ENCODE results near the gene RSPRY1. TPM values are rescaled to one million over a fixed set of nuclear protein-coding genes. Genes with fewer than 3 reads are reported as not detected.

Gene RSPRY1
- polyA plus RNA-seq, 3 donors, result 46.7 to 49.7 (median 49.0) TPM

- DNase-seq (ENCODE audit: low read depth in 3 of 3, low spot score in 2 of 3), result no peak
Measured at GRCh38 chr16:57216968-57217367, 30.8 kb downstream of the RSPRY1 start.

DNA sequence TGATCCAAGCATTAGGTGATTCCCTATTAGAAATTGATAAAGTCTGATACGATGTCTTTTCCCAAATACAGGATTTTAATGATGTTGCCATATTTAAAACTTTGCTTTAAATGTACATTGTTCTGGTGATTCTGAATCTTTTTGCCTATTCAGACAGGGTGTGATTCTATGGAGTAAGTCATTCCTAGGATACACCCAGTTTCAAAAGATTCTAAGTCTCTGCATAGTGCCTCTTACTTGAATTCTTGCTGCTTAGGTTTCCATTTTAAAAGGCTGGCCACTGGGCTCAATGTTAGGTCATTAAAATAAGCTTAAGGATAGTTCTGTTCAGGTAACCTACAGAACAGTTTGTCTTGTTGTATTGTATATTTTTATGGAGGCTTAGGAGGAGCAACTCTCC is 36.9 kb downstream of the RSPRY1 start:
- DNase-seq (ENCODE audit: low read depth in 3 of 3, low spot score in 2 of 3), result no peak

DNA sequence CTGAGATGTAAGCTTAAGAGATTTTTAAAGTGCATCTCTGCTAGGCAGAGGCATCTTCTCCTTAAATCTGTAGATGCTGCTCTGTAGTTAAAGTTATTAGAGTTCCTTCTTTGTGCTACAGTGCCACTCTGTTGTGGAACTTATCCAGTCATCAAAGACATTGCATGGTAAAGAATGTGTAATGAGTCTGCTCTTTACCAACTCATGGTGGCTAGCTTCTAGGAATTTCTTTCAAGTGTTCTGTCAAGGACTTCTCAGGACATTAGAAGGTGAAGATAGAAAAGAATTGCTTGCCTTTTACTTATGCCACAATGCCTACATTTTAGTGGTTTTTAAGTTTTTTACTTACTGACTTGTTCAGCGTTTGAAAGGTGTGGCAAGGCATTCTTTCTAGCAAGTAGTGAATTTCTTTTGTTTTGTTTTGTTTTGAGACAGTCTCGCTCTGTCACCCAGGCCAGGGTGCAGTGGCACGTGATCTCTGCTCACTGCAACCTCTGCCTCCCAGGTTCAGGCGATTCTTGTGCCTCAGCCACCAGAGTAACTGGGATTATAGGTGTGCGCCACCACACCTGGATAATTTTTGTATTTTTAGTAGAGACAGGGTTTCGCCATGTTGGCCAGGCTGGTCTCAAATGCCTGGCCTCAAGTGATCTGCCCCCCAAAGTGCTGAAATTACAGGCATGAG is 38.7 kb downstream of the RSPRY1 start:
- DNase-seq (ENCODE audit: low read depth in 3 of 3, low spot score in 2 of 3), result no peak

- no peak for DNase-seq (ENCODE audit: low read depth in 3 of 3, low spot score in 2 of 3)
Measured at GRCh38 chr16:57225978-57226377, 39.8 kb downstream of the RSPRY1 start.

- no peak for DNase-seq (ENCODE audit: low read depth in 3 of 3, low spot score in 2 of 3)
Measured at GRCh38 chr16:57226701-57227621, 40.8 kb downstream of the RSPRY1 start.

DNA sequence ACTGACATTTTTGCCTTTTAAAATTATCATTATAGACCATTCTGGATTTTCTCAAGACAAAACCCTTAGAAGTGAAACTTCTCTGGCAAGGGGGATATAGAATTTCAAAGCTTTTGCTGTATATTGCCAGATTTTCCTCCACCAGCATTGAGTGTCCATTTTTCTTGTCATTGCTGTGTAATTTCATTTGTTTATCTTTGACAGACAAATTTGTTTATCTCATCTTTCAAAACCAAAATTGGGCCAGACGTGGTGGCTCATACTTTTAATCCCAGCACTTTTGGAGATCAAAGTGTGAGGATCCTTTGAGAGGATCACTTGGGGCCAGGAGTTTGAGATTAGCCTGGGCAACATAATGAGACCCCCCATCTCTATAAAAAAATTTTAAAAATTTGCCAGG is 43.0 kb downstream of the RSPRY1 start:
- DNase-seq (ENCODE audit: low read depth in 3 of 3, low spot score in 2 of 3), result no peak

GRCh38 chr16:57231821-57232350 is 45.8 kb downstream of the RSPRY1 start:
- no peak for DNase-seq (ENCODE audit: low read depth in 3 of 3, low spot score in 2 of 3)

DNA sequence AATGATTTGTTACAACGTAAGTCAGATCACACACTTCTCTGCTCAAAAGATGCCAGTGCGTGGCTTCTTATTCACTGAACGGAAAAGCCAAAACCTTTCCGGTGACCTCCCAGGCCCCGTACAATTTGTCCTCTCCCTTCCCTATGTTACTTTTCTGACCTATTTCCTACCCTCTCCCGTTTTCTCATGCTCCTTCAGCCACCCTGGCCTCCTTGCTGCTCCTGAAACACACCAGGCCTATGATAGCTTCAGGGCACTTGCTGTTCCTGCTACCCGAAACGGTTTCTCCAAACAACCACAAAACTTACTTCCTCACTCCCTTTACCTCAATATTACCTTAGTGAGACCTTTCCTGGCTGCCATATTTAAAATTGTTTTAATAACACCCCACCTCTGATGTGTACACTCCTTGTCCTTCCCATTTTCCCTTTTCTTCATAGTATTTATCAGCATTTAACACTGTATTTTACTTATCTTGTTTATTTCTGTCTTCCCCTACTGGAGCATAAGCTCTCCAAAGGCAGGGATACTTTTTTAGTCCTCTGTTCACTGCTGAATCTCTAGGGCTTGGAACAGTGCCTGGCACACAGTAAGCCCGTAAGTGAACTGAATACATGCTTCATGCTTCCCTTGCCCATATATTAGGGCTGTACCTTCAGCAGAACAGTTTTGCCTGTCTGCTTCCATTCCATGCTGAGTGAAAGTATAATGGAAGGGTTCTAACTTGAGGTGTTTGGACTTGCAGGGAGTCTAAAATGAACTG is 48.0 kb downstream of the RSPRY1 start:
- no peak for DNase-seq (ENCODE audit: low read depth in 3 of 3, low spot score in 2 of 3)

DNA sequence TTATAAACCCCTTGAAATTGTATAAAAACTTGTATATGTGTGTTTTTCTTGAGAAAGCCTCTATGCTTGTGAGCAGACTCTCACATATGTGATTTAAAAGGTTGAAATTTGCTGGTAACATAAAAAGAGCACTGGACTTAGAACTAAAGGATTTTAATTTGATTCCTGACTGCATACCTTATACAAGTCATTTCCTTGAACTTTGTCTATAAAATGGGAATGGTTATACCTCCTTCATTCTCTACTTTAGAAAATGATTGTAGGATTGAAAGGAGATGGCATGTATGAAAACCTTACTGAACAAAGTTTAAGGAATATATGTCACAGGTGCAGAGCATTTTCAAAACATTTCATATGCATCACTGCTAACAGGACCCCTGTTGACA is 48.6 kb downstream of the RSPRY1 start:
- no peak for DNase-seq (ENCODE audit: low read depth in 3 of 3, low spot score in 2 of 3)

GRCh38 chr16:57235128-57236021 is 49.2 kb downstream of the RSPRY1 start:
- no peak for DNase-seq (ENCODE audit: low read depth in 3 of 3, low spot score in 2 of 3)

DNA sequence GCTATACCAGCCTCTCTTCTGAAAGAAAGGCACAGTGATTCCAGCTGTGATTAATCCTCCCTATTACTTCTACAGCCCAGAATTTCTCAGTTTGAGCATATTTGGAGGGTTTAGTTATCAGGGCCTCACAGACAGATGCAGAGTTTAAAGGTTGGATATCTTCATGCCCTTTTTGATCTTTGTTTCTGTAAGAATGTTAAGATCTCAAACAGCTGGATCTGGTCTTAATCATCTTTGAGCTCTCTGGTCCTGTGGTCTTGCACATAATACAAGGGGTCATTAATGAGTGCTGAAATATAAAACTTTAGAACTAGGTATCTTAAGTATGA is 49.9 kb downstream of the RSPRY1 start:
- no peak for DNase-seq (ENCODE audit: low read depth in 3 of 3, low spot score in 2 of 3)

DNA sequence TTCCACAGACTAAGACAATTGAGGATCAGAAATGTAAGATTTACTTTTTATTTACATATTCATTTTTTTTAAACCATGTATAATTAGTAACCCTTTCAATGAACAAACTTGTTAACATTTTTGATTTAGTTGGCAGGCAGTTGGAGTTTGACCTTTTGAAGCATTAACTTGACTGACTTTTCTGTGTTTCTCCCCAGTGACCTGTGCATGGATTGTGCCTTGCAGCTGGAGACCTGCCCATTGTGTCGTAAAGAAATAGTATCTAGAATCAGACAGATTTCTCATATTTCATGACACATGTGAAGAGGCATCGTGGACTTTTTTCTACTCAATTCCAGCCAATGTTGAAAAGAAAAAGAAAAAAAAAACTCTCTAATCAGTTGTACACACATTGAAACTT is 52.6 kb downstream of the RSPRY1 start:
- no peak for DNase-seq (ENCODE audit: low read depth in 3 of 3, low spot score in 2 of 3)

GRCh38 chr16:57239107-57239506 is 53.0 kb downstream of the RSPRY1 start:
- DNase-seq (ENCODE audit: low read depth in 3 of 3, low spot score in 2 of 3), result no peak

DNA sequence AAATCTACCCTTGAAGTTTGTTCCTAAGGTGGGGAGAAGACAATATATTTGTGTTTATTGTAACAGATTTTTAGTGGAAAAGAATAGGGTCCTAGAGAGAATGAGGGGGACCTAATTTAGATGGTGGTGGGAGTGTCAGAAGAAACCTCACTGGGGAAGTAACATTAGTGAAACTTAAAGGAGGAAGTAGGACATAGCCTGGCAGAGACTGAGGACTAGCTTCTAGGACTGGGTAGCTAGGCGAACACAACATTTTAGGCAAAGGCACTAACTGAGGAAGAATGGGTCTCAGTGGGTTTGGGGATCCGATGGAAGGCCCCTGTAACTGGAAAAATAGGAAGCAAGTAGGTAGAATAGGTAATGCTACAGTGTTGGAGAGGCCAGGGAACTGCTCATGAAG is 54.7 kb downstream of the RSPRY1 start:
- no peak for DNase-seq (ENCODE audit: low read depth in 3 of 3, low spot score in 2 of 3)

DNA sequence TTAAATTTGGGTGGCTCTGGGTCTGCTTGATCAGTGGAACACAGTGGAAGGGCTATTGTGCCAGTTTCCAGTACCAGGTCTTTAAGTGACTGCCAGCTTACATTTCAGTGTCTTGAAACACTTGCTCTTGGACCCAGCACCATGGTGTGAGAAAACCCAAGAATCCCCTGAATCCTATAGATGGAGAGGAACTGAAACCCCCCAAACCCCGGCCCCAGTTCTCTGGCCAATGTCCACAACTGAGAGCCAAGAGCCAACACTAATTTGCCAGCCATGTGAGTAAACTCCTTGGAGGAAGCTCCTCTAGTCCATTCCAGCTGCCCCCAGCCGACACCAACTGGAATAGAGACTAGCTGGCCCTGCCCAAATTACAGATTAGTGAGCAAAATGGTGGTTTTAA is 56.5 kb downstream of the RSPRY1 start:
- no peak for DNase-seq (ENCODE audit: low read depth in 3 of 3, low spot score in 2 of 3)

DNA sequence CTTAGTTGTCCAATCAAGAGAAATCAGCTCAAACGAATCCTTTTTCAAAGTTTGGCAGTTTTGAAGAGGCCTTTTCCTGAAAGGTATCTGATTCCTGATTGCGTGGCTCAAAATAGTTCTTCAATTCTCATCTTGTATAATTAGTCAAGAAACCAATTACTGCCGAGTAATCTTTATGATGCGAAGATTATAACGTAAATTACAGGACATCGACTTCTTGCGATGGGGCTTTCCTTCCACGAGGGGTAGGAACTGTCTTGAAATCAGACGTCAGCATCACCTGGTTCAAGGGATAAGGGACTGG is 58.3 kb downstream of the RSPRY1 start:
- no peak for DNase-seq (ENCODE audit: low read depth in 3 of 3, low spot score in 2 of 3)

- DNase-seq (ENCODE audit: low read depth in 3 of 3, low spot score in 2 of 3), result peak; percentile 83 to 93 (median 90)
Measured at GRCh38 chr16:57244767-57245471, 58.8 kb downstream of the RSPRY1 start, which contains the start of gene ARL2BP. ARL2BP (plus strand) TSS chr16:57245259; CDS start chr16:57245368, 109 bp downstream.

DNA sequence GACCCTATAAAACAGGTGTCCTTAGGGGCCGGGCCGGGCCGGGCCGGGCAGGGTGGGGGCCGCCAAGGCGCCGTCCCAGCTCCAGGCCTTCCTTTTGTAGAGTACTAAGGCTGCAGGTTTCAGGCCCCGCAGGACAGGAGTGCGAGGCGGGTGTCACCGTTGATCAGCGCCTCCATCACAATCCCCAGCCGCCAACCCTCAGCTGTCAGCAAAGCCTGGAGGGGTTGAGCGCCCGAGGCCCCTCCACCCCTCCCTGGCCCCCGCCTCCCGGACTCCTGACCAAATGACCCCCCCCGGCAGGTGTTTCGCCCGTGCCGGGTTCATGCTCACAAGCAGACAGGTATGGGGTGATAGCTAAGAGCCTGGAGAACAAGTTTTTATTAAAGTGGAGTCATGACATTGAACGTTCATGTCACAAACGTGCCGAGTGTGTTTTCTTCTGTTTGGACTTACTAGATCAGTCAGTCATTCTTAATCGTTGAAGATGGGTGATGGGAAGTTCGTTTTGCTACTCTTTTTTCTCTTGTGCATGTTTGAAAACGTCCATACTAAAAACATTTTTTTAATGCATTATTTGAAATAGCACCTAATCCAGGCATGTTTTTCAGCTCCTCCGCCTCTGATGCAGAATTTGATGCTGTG is 59.5 kb downstream of the RSPRY1 start:
- no peak for DNase-seq (ENCODE audit: low read depth in 3 of 3, low spot score in 2 of 3)

DNA sequence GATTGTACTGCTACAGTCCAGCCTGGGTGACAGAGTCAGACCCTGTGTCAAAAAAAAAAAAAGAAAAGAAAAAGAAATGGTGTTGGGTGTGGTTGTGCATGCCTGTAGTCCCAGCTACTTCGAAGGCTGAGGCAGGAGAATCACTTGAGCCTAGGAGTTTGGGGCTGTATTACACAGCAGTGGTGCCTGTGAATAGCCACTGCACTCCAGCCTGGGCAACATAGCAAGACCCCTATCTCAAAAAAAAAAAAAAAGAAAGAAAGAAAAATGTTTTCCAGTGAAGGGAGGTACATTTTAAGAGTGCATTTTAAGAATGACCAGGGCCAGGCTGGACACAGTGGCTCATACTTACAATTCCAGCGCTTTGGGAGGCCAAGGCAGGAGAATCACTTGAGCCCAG is 65.2 kb downstream of the RSPRY1 start:
- DNase-seq (ENCODE audit: low read depth in 3 of 3, low spot score in 2 of 3), result no peak
